AG09309 (cell line): ENCODE data around the gene KLHL17.

Experiments used
- DNase-seq: peaks from one replicate; pipeline ENCODE4 v3.0.0-alpha.2; 2010; ENCODE audit warnings: low read depth
- H3K4me3 ChIP-seq: 2 replicates; pipeline ENCODE4 v1.5.1; 2011; ENCODE audit warnings: mild to moderate bottlenecking, low read depth, low read length, moderate library complexity; ENCODE audit not compliant: control insufficient read depth
- CTCF ChIP-seq: IDR thresholded peaks from 2 replicates; pipeline ENCODE4 v1.5.1; 2011; ENCODE audit warnings: mild to moderate bottlenecking, low read depth, low read length, inconsistent platforms; ENCODE audit not compliant: insufficient read depth, control insufficient read depth; ENCODE audit errors: missing control alignments

Gene KLHL17

GRCh38 chr1:997993-998744 is 37.8 kb downstream of the KLHL17 start:
- DNase-seq = no peak
- TF ChIP-seq CTCF = no peak
- no peak overlapping the region for H3K4me3 ChIP-seq

- H3K4me3 ChIP-seq = peak overlapping the region; percentile 24
- TF ChIP-seq CTCF = no peak
- DNase-seq = no peak
Measured at GRCh38 chr1:998745-998994, 38.3 kb downstream of the KLHL17 start.

GRCh38 chr1:998995-999724 is 38.8 kb downstream of the KLHL17 start:
- H3K4me3 ChIP-seq = peak overlapping the region; percentile 50
- TF ChIP-seq CTCF = no peak
- DNase-seq = no peak

GRCh38 chr1:999725-1000356 is 39.5 kb downstream of the KLHL17 start, which contains the start of gene HES4:
Gene HES4, minus strand, starts transcription at chr1:1000097. Its CDS starts 124 bp downstream, at chr1:999973.
- no peak for TF ChIP-seq CTCF
- DNase-seq = peak; percentile 56
- H3K4me3 ChIP-seq = peak within 1 kb of the TSS; percentile 50

- DNase-seq = peak; percentile 29
- no peak for TF ChIP-seq CTCF
Measured at GRCh38 chr1:1000357-1001056, 40.1 kb downstream of the KLHL17 start.

GRCh38 chr1:1001057-1001783 is 40.8 kb downstream of the KLHL17 start:
- no peak for TF ChIP-seq CTCF
- no peak for DNase-seq
- H3K4me3 ChIP-seq = peak overlapping the region; percentile 41

More at GRCh38 chr1:1000357-1001056, 40.1 kb downstream of the KLHL17 start:
- peak overlapping the region; percentile 42 for H3K4me3 ChIP-seq
